ENCODE measurements around the gene PPARG. TPM values are rescaled to one million over a fixed set of nuclear protein-coding genes. Genes with fewer than 3 reads are reported as not detected.

PPARG gene
- total RNA-seq, 5 donors from 2014 or later (not counting 1 experiment from before 2014, with no cell fraction given), result 0.35 to 0.69 (median 0.63) TPM; not detected in 2

GRCh38 chr3:12343047-12343501 is 54.2 kb downstream of the PPARG start:
- DNase-seq (no peak), ATAC-seq (replicated peaks in 1 of 4) (no peak)
- Histone ChIP-seq H3K4me1 (ENCODE audit: control insufficient read depth in 1 of 2, extremely low read depth in 1 of 2, insufficient read depth in 2 of 2, low read length in 2 of 2) (no peaks in the 10 kb centered on the region), H3K9me3 (no peaks in the 10 kb centered on the region), H3K27ac (ENCODE audit: low read length) (no peak overlapping the region), H3K4me3 (ENCODE audit: control insufficient read depth in 1 of 2, extremely low read depth in 1 of 2, low read length in 1 of 2) (no peak overlapping the region), H3K27me3 (replicated peaks in 1 of 2; ENCODE audit: control insufficient read depth in 2 of 2, extremely low read depth in 1 of 2, insufficient read depth in 2 of 2, low read length in 1 of 2) (peaks cover 0 to 3% of the 10 kb centered on the region in 2 experiments), H3K36me3 (ENCODE audit: control insufficient read depth in 2 of 2, extremely low read depth in 1 of 2, insufficient read depth in 1 of 2, low read length in 1 of 2) (no peaks in the 10 kb centered on the region)
- no peaks in the 10 kb centered on the region for H3K9me3 Mint-ChIP-seq
- peaks cover 0 to 8% (median 0%) of the 10 kb centered on the region in 3 donors for H3K4me1 Mint-ChIP-seq
- peaks cover 10 to 16% of the 10 kb centered on the region in 2 donors for H3K27me3 Mint-ChIP-seq
- 64% methylated on average over 2 of the region's 3 CpGs for WGBS (ENCODE audit: insufficient coverage)
- no peak overlapping the region for H3K4me3 Mint-ChIP-seq
- H3K27ac Mint-ChIP-seq, result no peak overlapping the region
- POLR2A ChIA-PET, result no interaction called here
- no peaks in the 10 kb centered on the region for H3K36me3 Mint-ChIP-seq
- CTCF ChIA-PET, result no interaction called here

GRCh38 chr3:12345141-12345561 is 56.3 kb downstream of the PPARG start:
- Histone ChIP-seq H3K4me1 (ENCODE audit: control insufficient read depth in 1 of 2, extremely low read depth in 1 of 2, insufficient read depth in 2 of 2, low read length in 2 of 2) (no peaks in the 10 kb centered on the region), H3K36me3 (ENCODE audit: control insufficient read depth in 2 of 2, extremely low read depth in 1 of 2, insufficient read depth in 1 of 2, low read length in 1 of 2) (no peaks in the 10 kb centered on the region), H3K27ac (ENCODE audit: low read length) (no peak overlapping the region), H3K4me3 (ENCODE audit: control insufficient read depth in 1 of 2, extremely low read depth in 1 of 2, low read length in 1 of 2) (no peak overlapping the region), H3K9me3 (no peaks in the 10 kb centered on the region), H3K27me3 (replicated peaks in 1 of 2; ENCODE audit: control insufficient read depth in 2 of 2, extremely low read depth in 1 of 2, insufficient read depth in 2 of 2, low read length in 1 of 2) (peaks cover 0 to 3% of the 10 kb centered on the region in 2 experiments)
- DNase-seq (no peak), ATAC-seq (replicated peaks in 1 of 4) (no peak)
- H3K4me1 Mint-ChIP-seq, result peaks cover 0 to 8% (median 0%) of the 10 kb centered on the region in 3 donors
- H3K36me3 Mint-ChIP-seq, result no peaks in the 10 kb centered on the region
- H3K27me3 Mint-ChIP-seq, result peaks cover 14 to 22% of the 10 kb centered on the region in 2 donors
- H3K9me3 Mint-ChIP-seq, result no peaks in the 10 kb centered on the region
- no peak overlapping the region for H3K4me3 Mint-ChIP-seq
- no peak overlapping the region for H3K27ac Mint-ChIP-seq
- ChIA-PET CTCF (no interaction called here), POLR2A (no interaction called here)
- WGBS (ENCODE audit: insufficient coverage), result 64% methylated on average over 2 of the region's 5 CpGs

- Histone ChIP-seq H3K27me3 (replicated peaks in 1 of 2; ENCODE audit: control insufficient read depth in 2 of 2, extremely low read depth in 1 of 2, insufficient read depth in 2 of 2, low read length in 1 of 2) (peaks cover 0 to 3% of the 10 kb centered on the region in 2 experiments), H3K4me3 (ENCODE audit: control insufficient read depth in 1 of 2, extremely low read depth in 1 of 2, low read length in 1 of 2) (no peak overlapping the region), H3K4me1 (ENCODE audit: control insufficient read depth in 1 of 2, extremely low read depth in 1 of 2, insufficient read depth in 2 of 2, low read length in 2 of 2) (no peaks in the 10 kb centered on the region), H3K9me3 (no peaks in the 10 kb centered on the region), H3K27ac (ENCODE audit: low read length) (no peak overlapping the region), H3K36me3 (ENCODE audit: control insufficient read depth in 2 of 2, extremely low read depth in 1 of 2, insufficient read depth in 1 of 2, low read length in 1 of 2) (no peaks in the 10 kb centered on the region)
- ChIA-PET POLR2A (no interaction called here), CTCF (no interaction called here)
- Mint-ChIP-seq H3K9me3 (no peaks in the 10 kb centered on the region), H3K4me1 (peaks cover 0 to 8% (median 0%) of the 10 kb centered on the region in 3 donors), H3K4me3 (no peak overlapping the region), H3K27me3 (peaks cover 14 to 22% of the 10 kb centered on the region in 2 donors), H3K36me3 (no peaks in the 10 kb centered on the region), H3K27ac (no peak overlapping the region)
- WGBS (ENCODE audit: insufficient coverage), result 63% methylated on average over 4 of the region's 8 CpGs
- DNase-seq (no peak), ATAC-seq (replicated peaks in 1 of 4) (no peak)
Observed at GRCh38 chr3:12345584-12346494, 57.0 kb downstream of the PPARG start.

- H3K9me3 ChIP-seq, result no peaks in the 10 kb centered on the region
- H3K27me3 Mint-ChIP-seq, result peaks cover 20 to 22% of the 10 kb centered on the region in 2 donors
- ChIA-PET POLR2A (no interaction called here), CTCF (no interaction called here)
- no peak overlapping the region for H3K4me3 Mint-ChIP-seq
- ATAC-seq (replicated peaks in 1 of 4) (no peak), DNase-seq (no peak)
- H3K4me3 ChIP-seq (ENCODE audit: control insufficient read depth in 1 of 2, extremely low read depth in 1 of 2, low read length in 1 of 2), result no peak overlapping the region
- no peaks in the 10 kb centered on the region for H3K4me1 ChIP-seq (ENCODE audit: control insufficient read depth in 1 of 2, extremely low read depth in 1 of 2, insufficient read depth in 2 of 2, low read length in 2 of 2)
- H3K27me3 ChIP-seq (replicated peaks in 1 of 2; ENCODE audit: control insufficient read depth in 2 of 2, extremely low read depth in 1 of 2, insufficient read depth in 2 of 2, low read length in 1 of 2), result peaks cover 0 to 3% of the 10 kb centered on the region in 2 experiments
- WGBS (ENCODE audit: insufficient coverage), result 100% methylated on average over 1 of the region's 3 CpGs
- H3K4me1 Mint-ChIP-seq, result peaks cover 0 to 8% (median 0%) of the 10 kb centered on the region in 3 donors
- H3K27ac ChIP-seq (ENCODE audit: low read length), result no peak overlapping the region
- no peaks in the 10 kb centered on the region for H3K36me3 ChIP-seq (ENCODE audit: control insufficient read depth in 2 of 2, extremely low read depth in 1 of 2, insufficient read depth in 1 of 2, low read length in 1 of 2)
- H3K36me3 Mint-ChIP-seq, result no peaks in the 10 kb centered on the region
- H3K9me3 Mint-ChIP-seq, result no peaks in the 10 kb centered on the region
- H3K27ac Mint-ChIP-seq, result no peak overlapping the region
Observed at GRCh38 chr3:12347301-12347700, 58.4 kb downstream of the PPARG start.

- POLR2A ChIA-PET, result interaction anchor here in 1 of 2 donors (0.6 kb wide), 1 partner anchor 777 kb away, joined by 3 read pairs; no protein-coding TSS in a partner anchor
- ATAC-seq (replicated peaks in 1 of 4) (no peak), DNase-seq (no peak)
- H3K36me3 Mint-ChIP-seq, result no peaks in the 10 kb centered on the region
- Histone ChIP-seq H3K27ac (ENCODE audit: low read length) (no peak overlapping the region), H3K36me3 (ENCODE audit: control insufficient read depth in 2 of 2, extremely low read depth in 1 of 2, insufficient read depth in 1 of 2, low read length in 1 of 2) (no peaks in the 10 kb centered on the region), H3K4me3 (ENCODE audit: control insufficient read depth in 1 of 2, extremely low read depth in 1 of 2, low read length in 1 of 2) (no peak overlapping the region), H3K27me3 (replicated peaks in 1 of 2; ENCODE audit: control insufficient read depth in 2 of 2, extremely low read depth in 1 of 2, insufficient read depth in 2 of 2, low read length in 1 of 2) (peaks cover 0 to 3% of the 10 kb centered on the region in 2 experiments), H3K9me3 (no peaks in the 10 kb centered on the region), H3K4me1 (ENCODE audit: control insufficient read depth in 1 of 2, extremely low read depth in 1 of 2, insufficient read depth in 2 of 2, low read length in 2 of 2) (no peaks in the 10 kb centered on the region)
- peaks cover 17 to 20% of the 10 kb centered on the region in 2 donors for H3K27me3 Mint-ChIP-seq
- no peak overlapping the region for H3K27ac Mint-ChIP-seq
- WGBS (ENCODE audit: insufficient coverage), result 90% methylated on average over 2 of the region's 9 CpGs
- CTCF ChIA-PET, result interaction anchor here in 1 of 2 donors (0.9 kb wide), 1 partner anchor 8 kb away, joined by 3 read pairs; no protein-coding TSS in a partner anchor
- H3K4me1 Mint-ChIP-seq, result peaks cover 0 to 8% (median 0%) of the 10 kb centered on the region in 3 donors
- no peaks in the 10 kb centered on the region for H3K9me3 Mint-ChIP-seq
- H3K4me3 Mint-ChIP-seq, result no peak overlapping the region
Observed at GRCh38 chr3:12349895-12350811, 61.3 kb downstream of the PPARG start.

- Histone ChIP-seq H3K36me3 (ENCODE audit: control insufficient read depth in 2 of 2, extremely low read depth in 1 of 2, insufficient read depth in 1 of 2, low read length in 1 of 2) (no peaks in the 10 kb centered on the region), H3K4me1 (ENCODE audit: control insufficient read depth in 1 of 2, extremely low read depth in 1 of 2, insufficient read depth in 2 of 2, low read length in 2 of 2) (no peaks in the 10 kb centered on the region), H3K9me3 (no peaks in the 10 kb centered on the region), H3K27me3 (replicated peaks in 1 of 2; ENCODE audit: control insufficient read depth in 2 of 2, extremely low read depth in 1 of 2, insufficient read depth in 2 of 2, low read length in 1 of 2) (peaks cover 0 to 3% of the 10 kb centered on the region in 2 experiments), H3K27ac (ENCODE audit: low read length) (no peak overlapping the region), H3K4me3 (ENCODE audit: control insufficient read depth in 1 of 2, extremely low read depth in 1 of 2, low read length in 1 of 2) (no peak overlapping the region)
- H3K36me3 Mint-ChIP-seq, result no peaks in the 10 kb centered on the region
- H3K27me3 Mint-ChIP-seq, result peaks cover 12 to 15% of the 10 kb centered on the region in 2 donors
- H3K27ac Mint-ChIP-seq, result no peak overlapping the region
- H3K4me1 Mint-ChIP-seq, result no peaks in the 10 kb centered on the region
- POLR2A ChIA-PET, result no interaction called here
- DNase-seq (no peak), ATAC-seq (replicated peaks in 1 of 4) (no peak)
- H3K4me3 Mint-ChIP-seq, result no peak overlapping the region
- 88% methylated on average over 3 of the region's 4 CpGs for WGBS (ENCODE audit: insufficient coverage)
- no peaks in the 10 kb centered on the region for H3K9me3 Mint-ChIP-seq
- CTCF ChIA-PET, result no interaction called here
Observed at GRCh38 chr3:12351145-12351544, 62.3 kb downstream of the PPARG start.

Measured in T-cell (primary cell).